K562 treated with DMSO at 1 percent for 4 hours (cell line): ENCODE data around the gene FAM199X. TPM values are rescaled to one million over a fixed set of nuclear protein-coding genes. Genes with fewer than 3 reads are reported as not detected.

Experiments
- total RNA-seq: library from RNA; unstranded; fragments of 300-600 nt; gene quantifications from 2 replicates; pipeline ENCODE4 v1.2.3, GENCODE V29; 2022; ENCODE audit not compliant: insufficient read depth

Gene FAM199X
- 8.0 and 9.6 TPM in 2 replicates for total RNA-seq

GRCh38 chrX:104165894-104166734 is at the start of gene FAM199X:
Gene FAM199X, plus strand, starts transcription at chrX:104166453. Its CDS starts 333 bp downstream, at chrX:104166786.

GRCh38 chrX:104156630-104157529 is 9.4 kb upstream of the FAM199X start, which contains the start of gene SLC25A53:
Gene SLC25A53, minus strand, starts transcription at chrX:104157009. Its CDS starts 51,752 bp downstream, at chrX:104105257.

Other genes starting within 250 kb of the FAM199X start
- not detected in 2 replicates for gene TMSB15B, start 203.8 kb upstream of the FAM199X start, total RNA-seq
- gene H2BW1, start 152.7 kb upstream of the FAM199X start, total RNA-seq: not detected in 2 replicates
- not detected in 2 replicates for gene H2BW2, start 126.5 kb upstream of the FAM199X start, total RNA-seq
- gene TMSB15C, start 90.2 kb upstream of the FAM199X start, total RNA-seq: not detected in 2 replicates
- gene ZCCHC18, start 53.9 kb upstream of the FAM199X start, total RNA-seq: not detected in 2 replicates
- gene SLC25A53, start 9.4 kb upstream of the FAM199X start, total RNA-seq: 3.1 and 4.1 TPM in 2 replicates
- gene ESX1, start 88.5 kb downstream of the FAM199X start, total RNA-seq: not detected in 2 replicates